ENCODE data around the gene HS2ST1. TPM values are rescaled to one million over a fixed set of nuclear protein-coding genes. Genes with fewer than 3 reads are reported as not detected.
"Not testable (repeated sequence)": the region's sequence is repeated elsewhere in the genome, so short reads cannot be mapped to it uniquely, and the experiment has no call there.

The HS2ST1 gene
- total RNA-seq, 2 donors from 2014 or later, result 6.3 to 12.2 TPM

DNA sequence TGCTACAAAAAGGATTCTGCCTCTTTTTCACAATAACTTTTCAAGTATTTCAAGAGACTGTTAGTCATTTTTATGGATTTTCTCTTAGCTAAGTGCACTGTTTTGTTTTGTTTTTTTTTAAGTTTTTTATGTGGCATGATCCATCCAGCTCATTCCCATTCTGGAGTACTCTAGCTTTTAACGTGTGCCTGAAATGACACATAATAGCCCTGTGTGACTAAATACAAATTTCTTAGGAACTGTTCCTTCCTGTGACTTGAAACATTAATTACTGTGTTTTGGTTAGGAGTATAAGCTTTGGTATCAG lies 143.9 kb downstream of the HS2ST1 start:
- Histone ChIP-seq H3K4me1 (no peaks in the 10 kb centered on the region), H3K36me3 (replicated peaks in 1 of 2; ENCODE audit: insufficient read depth in 1 of 2, low read depth in 2 of 2) (no peaks in the 10 kb centered on the region), H3K27me3 (no peaks in the 10 kb centered on the region), H3K4me3 (no peak overlapping the region), H3K27ac (no peak overlapping the region), H3K9me3 (peaks cover 0 to 5% (median 0%) of the 10 kb centered on the region in 3 donors)
- WGBS, 2 donors, result 85 to 91% methylated on average over 1 of the region's 1 CpG
- DNase-seq (no peak), ATAC-seq (no peak)
- no peak for TF ChIP-seq POLR2A (IDR thresholded peaks at IDR 0.05)
- TF ChIP-seq, protein P1, sequence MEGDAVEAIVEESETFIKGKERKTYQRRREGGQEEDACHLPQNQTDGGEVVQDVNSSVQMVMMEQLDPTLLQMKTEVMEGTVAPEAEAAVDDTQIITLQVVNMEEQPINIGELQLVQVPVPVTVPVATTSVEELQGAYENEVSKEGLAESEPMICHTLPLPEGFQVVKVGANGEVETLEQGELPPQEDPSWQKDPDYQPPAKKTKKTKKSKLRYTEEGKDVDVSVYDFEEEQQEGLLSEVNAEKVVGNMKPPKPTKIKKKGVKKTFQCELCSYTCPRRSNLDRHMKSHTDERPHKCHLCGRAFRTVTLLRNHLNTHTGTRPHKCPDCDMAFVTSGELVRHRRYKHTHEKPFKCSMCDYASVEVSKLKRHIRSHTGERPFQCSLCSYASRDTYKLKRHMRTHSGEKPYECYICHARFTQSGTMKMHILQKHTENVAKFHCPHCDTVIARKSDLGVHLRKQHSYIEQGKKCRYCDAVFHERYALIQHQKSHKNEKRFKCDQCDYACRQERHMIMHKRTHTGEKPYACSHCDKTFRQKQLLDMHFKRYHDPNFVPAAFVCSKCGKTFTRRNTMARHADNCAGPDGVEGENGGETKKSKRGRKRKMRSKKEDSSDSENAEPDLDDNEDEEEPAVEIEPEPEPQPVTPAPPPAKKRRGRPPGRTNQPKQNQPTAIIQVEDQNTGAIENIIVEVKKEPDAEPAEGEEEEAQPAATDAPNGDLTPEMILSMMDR (IDR thresholded peaks at IDR 0.05), result no peak
- intact Hi-C loops (cut with DNase I), result no loop called here

DNA sequence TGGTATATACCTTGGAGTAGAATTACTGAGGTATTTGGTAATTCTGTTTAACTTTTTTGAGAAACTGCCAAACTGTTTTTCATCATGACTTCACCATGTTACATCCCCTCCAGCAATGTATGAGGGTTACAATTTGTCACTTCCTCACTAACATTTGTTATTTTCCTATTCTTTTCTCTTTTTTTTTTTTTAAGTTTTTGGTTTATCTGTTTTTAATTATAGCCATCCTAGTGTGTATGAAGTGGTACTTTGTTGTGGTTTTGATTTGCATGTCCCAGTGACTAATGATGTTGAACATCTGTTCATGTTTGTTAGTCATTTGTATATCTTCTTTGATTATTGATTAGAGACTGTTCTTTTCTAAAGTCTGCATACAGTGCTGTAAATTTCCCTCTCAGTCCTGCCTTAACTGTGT lies 147.3 kb downstream of the HS2ST1 start:
- ATAC-seq (no peak), DNase-seq (no peak)
- no peak overlapping the region for H3K4me3 ChIP-seq
- no peaks in the 10 kb centered on the region for H3K36me3 ChIP-seq (replicated peaks in 1 of 2; ENCODE audit: insufficient read depth in 1 of 2, low read depth in 2 of 2)
- H3K4me1 ChIP-seq, result no peaks in the 10 kb centered on the region
- H3K27ac ChIP-seq, result no peak overlapping the region
- TF ChIP-seq, protein P1 (IDR thresholded peaks at IDR 0.05), result no peak
- TF ChIP-seq POLR2A (IDR thresholded peaks at IDR 0.05), result no peak
- intact Hi-C loops (cut with DNase I), result no loop called here
- H3K27me3 ChIP-seq, result no peaks in the 10 kb centered on the region
- peaks cover 0 to 5% (median 0%) of the 10 kb centered on the region in 3 donors for H3K9me3 ChIP-seq

- WGBS, 2 donors, result 89 to 94% methylated on average over 2 of the region's 2 CpGs
These were observed 148.3 kb downstream of the HS2ST1 start for GRCh38 chr1:87062687-87063086.

GRCh38 chr1:87064309-87064708 lies 149.9 kb downstream of the HS2ST1 start:
- DNase-seq, result no peak
- Histone ChIP-seq H3K36me3 (replicated peaks in 1 of 2; ENCODE audit: insufficient read depth in 1 of 2, low read depth in 2 of 2) (no peaks in the 10 kb centered on the region), H3K27ac (no peak overlapping the region), H3K4me1 (no peaks in the 10 kb centered on the region), H3K9me3 (peaks cover 0 to 5% (median 0%) of the 10 kb centered on the region in 3 donors), H3K27me3 (no peaks in the 10 kb centered on the region), H3K4me3 (no peak overlapping the region)
- no peak for TF ChIP-seq POLR2A (IDR thresholded peaks at IDR 0.05)
- TF ChIP-seq, protein P1 (IDR thresholded peaks at IDR 0.05), result no peak
- intact Hi-C loops (cut with DNase I), result no loop called here
- ATAC-seq, result no peak

More at GRCh38 chr1:87062687-87063086, 148.3 kb downstream of the HS2ST1 start:
- H3K27me3 ChIP-seq, result no peaks in the 10 kb centered on the region
- TF ChIP-seq POLR2A (IDR thresholded peaks at IDR 0.05), result no peak
- TF ChIP-seq, protein P1 (IDR thresholded peaks at IDR 0.05), result no peak
- ATAC-seq, result no peak
- no peak overlapping the region for H3K27ac ChIP-seq
- no peak for DNase-seq
- intact Hi-C loops (cut with DNase I), result no loop called here
- no peak overlapping the region for H3K4me3 ChIP-seq
- no peaks in the 10 kb centered on the region for H3K4me1 ChIP-seq
- peaks cover 0 to 5% (median 0%) of the 10 kb centered on the region in 3 donors for H3K9me3 ChIP-seq
- no peaks in the 10 kb centered on the region for H3K36me3 ChIP-seq (replicated peaks in 1 of 2; ENCODE audit: insufficient read depth in 1 of 2, low read depth in 2 of 2)

GRCh38 chr1:87064986-87065385 lies 150.6 kb downstream of the HS2ST1 start:
- Histone ChIP-seq H3K9me3 (peaks cover 0 to 5% (median 0%) of the 10 kb centered on the region in 3 donors), H3K36me3 (replicated peaks in 1 of 2; ENCODE audit: insufficient read depth in 1 of 2, low read depth in 2 of 2) (no peaks in the 10 kb centered on the region), H3K27ac (no peak overlapping the region), H3K27me3 (no peaks in the 10 kb centered on the region), H3K4me3 (no peak overlapping the region), H3K4me1 (no peaks in the 10 kb centered on the region)
- intact Hi-C loops (cut with DNase I), result no loop called here
- no peak for DNase-seq
- no peak for TF ChIP-seq POLR2A (IDR thresholded peaks at IDR 0.05)
- TF ChIP-seq, protein P1 (IDR thresholded peaks at IDR 0.05), result no peak
- no peak for ATAC-seq
- WGBS, 2 donors, result 96 to 100% methylated on average over 1 of the region's 1 CpG

GRCh38 chr1:87066708-87067107 lies 152.3 kb downstream of the HS2ST1 start:
- H3K27ac ChIP-seq; ATAC-seq; H3K36me3 ChIP-seq (replicated peaks in 1 of 2; ENCODE audit: insufficient read depth in 1 of 2, low read depth in 2 of 2); H3K27me3 ChIP-seq; DNase-seq; intact Hi-C loops (cut with DNase I); H3K9me3 ChIP-seq; H3K4me3 ChIP-seq; H3K4me1 ChIP-seq: not testable (repeated sequence)
- 90 to 100% methylated on average over 1 of the region's 1 CpG for WGBS, 2 donors

All from body of pancreas (tissue), 4 donors.